GM19397 (cell line): ENCODE measurements around the gene PCGF1.

Experiments used
- ATAC-seq: cut with Tn5 transposase; IDR thresholded peaks from one replicate; pipeline ENCODE4 v1.9.1; 2021; ENCODE audit warnings: mild to moderate bottlenecking, moderate library complexity; ENCODE audit not compliant: unreplicated experiment

PCGF1 gene

DNA sequence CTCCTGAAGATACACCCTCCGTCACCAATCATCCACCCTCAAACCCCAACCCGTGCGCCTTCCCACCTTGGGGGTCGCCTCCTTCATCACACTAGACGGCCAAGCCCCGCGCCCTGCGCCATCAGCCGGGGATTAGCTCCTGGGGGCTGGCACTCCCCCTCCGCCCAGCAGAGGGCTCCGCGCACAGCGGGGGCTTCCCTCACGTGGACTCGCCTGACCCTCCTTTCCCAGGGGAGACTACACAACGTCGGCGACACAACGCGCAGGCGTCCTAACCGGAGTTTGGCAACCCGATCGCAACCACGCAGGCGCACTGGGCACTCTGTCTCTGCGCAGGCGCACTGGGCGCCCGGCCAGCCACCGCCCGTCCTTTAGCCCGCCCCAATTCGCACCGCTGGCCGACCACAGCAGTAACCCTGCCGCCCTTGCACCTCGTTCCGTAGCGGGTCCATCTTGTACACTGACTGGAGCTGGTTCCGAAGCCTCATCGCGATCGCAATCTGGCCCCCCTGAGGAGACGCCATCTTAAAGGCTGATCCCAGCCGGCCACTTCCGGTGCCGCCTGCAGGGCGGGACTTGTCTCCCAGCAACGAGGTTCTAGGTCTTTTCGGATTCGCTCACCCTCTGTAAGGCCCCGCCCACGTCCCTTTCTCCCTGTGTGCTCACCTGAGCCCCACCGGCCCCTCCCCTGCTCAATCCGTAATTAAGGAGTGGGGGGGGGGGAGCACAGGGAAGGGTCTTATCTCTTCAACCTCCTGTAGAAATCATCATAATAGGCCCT lies at the start of gene PCGF1:
TSS of gene PCGF1 (minus strand) at position 551 of the 781 bp plus-strand sequence. CDS start at position 524, 27 bp downstream.
- ATAC-seq, result peak; percentile 81

DNA sequence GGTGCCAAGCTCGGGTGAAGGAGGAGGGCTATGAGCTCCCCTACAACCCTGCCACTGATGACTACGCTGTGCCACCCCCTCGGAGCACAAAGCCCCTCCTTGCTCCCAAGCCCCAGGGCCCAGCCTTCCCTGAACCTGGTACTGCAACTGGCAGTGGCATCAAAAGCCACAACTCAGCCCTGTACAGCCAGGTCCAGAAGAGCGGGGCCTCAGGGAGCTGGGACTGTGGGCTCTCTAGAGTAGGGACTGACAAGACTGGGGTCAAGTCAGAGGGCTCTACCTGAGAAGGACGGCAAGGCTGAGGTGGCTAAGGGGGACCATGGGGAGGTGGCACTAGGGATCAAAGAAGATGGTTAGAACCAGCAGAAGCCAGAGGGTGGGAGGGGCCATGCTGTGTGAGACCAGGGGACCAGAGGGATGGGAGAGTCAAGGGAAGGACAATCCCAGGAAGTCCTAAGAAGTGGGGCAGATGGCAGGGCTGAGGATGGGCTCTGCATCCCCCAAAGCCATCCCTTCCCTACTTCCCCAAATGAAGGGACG lies 49.4 kb upstream of the PCGF1 start:
- ATAC-seq, result no peak

DNA sequence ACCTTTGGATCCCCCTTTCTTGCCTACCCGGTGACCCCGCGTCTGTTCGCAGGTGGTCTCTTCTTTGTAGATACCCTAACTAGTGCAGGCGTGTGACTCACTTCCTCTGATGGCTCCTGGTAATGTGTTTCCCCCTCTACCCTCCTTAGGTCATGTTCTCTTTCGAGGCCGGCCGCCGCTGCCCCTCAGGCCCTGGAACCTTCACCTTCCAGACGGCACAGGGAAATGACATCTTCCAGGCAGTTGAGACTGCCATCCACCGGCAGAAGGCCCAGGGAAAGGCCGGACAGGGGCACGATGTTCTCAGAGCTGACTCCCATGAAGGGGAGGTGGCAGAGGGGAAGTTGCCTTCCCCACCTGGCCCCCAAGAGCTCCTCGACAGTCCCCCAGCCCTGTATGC lies 48.7 kb upstream of the PCGF1 start:
- no peak for ATAC-seq

DNA sequence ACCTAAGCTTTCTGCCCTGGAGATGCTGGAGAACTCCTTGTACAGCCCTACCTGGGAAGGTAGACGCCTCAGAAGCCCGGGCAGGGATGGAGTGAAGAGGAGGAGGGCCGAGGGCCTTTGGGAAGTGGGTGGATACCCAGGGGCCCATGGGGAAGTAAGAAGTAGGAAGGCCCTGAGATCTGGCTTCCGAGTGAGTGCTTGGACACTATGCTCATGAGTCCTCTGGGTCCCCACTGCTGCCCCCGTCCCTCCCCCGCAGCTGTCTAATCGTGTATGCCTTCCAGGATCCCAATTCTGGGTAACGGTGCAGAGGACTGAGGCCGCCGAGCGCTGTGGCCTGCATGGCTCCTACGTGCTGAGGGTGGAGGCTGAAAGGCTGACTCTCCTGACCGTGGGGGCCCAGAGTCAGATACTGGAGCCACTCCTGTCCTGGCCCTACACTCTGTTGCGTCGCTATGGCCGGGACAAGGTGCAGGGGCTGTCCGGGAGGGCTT lies 48.2 kb upstream of the PCGF1 start:
- no peak for ATAC-seq

DNA sequence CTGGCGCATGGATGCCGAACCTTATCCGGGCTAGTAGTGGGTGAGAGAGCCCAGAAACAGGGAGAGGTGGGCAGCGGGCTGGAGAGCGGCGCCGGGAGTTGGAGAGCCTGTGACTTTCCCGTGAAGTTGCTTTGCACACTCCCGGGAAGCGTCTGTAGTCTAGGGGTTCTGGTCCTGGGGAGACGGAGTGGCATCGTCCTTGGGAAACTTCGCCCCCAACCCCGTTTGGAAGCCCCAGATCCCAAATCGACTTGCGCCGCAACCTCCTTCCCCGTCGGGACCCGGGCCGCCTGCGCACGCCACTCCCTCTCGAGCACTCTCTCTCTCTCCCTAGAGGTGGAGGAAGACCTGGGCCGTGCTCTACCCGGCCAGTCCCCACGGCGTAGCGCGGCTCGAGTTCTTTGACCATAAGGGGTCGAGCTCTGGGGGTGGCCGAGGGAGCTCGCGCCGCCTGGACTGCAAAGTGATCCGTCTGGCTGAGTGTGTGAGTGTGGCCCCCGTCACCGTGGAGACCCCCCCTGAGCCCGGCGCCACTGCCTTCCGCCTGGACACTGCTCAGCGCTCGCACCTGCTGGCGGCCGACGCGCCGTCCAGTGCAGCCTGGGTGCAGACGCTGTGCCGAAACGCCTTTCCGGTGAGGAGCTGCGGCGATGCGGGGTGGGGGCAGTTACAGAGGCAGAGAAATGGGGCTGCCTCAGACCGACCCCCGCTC lies 47.5 kb upstream of the PCGF1 start:
- ATAC-seq, result peak; percentile 46

DNA sequence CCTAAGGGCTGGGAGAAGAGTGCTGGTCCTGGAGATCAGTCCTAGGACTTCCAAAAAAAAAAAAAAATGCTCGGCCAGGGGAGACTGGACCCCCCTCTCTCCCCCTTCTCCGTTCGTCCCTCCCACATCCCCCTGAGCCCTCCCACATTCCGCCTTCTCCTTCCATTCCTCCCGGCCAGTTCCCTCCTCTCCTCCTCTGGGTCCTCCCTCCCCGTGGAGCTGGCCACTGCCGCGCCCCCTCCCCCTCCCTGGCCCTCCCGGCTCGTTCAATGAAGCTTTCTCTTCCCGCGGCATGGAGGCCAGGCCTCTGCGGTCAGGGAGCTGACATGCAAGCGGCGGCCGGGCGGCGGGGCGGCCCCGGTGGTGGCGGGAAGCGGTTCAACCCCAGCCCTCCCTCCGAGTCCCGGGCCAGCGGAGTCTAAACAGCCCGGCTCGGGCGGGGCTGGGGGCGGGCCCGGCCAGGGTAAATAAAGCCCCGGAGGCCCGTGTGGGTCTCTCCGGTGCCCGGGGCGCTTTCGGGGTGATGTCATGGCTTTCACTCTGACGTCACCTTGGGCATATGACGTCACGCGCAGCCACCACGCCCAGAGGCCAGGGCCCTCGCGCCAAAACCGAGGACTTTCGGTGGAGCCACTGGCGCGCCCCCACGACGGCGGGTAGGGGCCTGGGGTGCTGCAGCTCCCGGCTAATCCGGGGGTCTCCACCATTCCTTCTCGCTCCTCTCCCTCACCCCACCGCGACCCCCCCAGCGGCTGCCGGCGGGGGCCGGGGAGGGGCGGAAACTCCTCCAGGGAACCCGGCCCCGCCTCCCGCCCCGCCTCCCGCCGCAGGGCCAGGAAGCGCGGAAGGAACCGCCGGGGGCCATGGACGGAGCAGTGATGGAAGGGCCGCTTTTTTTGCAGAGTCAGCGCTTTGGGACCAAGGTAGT lies 46.7 kb upstream of the PCGF1 start, which contains the start of the genes DOK1 and LOXL3:
TSS of gene DOK1 (plus strand) at position 829 of the 928 bp plus-strand sequence. CDS start at position 864, 35 bp downstream.
TSS of gene LOXL3 (minus strand) at position 51 of the 928 bp plus-strand sequence. CDS start 1,308 bp downstream, outside the sequence.
- peak; percentile 54 for ATAC-seq

DNA sequence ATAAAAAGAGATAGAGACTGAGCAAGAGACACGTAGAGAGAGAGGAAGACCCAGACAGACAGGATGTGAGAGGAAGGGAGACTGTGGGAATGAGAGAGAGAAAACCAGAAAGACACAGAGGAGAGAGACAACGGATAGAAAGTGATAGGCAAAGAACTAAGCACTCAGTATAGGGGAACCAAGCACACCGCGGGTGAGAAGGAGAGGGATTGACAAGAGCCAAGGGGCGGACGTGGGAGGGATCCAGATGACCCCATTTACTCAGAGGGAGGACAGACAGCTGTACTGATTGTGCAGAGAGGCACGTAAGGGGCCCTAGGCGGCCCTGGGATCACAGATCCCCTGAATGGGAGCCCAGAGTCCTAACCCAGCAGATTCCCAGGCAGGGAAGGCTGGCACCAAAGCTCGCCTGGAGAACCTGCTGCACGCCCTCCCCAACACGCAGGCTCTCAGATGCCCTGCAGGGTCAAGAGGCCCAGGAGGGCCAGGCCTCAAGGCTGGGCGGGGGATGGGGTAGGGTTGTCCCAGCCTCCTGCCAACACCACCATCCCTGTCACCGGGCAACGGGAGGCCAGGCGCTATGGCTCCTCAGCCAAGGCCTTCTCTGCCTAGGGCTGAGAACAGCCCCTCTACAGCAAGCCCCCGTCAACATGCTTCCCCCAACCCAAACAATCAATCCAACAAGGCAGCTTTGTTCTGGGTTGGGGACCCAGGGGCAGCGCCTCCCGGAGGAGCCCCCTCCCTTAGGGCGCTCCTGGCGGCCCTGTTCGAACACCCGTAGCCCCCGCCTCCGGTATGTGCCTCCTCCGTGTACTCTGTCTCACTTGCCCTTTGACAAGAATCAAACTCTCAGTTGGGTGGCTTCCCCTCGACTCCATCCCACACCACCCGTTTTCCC lies 45.7 kb upstream of the PCGF1 start:
- no peak for ATAC-seq

DNA sequence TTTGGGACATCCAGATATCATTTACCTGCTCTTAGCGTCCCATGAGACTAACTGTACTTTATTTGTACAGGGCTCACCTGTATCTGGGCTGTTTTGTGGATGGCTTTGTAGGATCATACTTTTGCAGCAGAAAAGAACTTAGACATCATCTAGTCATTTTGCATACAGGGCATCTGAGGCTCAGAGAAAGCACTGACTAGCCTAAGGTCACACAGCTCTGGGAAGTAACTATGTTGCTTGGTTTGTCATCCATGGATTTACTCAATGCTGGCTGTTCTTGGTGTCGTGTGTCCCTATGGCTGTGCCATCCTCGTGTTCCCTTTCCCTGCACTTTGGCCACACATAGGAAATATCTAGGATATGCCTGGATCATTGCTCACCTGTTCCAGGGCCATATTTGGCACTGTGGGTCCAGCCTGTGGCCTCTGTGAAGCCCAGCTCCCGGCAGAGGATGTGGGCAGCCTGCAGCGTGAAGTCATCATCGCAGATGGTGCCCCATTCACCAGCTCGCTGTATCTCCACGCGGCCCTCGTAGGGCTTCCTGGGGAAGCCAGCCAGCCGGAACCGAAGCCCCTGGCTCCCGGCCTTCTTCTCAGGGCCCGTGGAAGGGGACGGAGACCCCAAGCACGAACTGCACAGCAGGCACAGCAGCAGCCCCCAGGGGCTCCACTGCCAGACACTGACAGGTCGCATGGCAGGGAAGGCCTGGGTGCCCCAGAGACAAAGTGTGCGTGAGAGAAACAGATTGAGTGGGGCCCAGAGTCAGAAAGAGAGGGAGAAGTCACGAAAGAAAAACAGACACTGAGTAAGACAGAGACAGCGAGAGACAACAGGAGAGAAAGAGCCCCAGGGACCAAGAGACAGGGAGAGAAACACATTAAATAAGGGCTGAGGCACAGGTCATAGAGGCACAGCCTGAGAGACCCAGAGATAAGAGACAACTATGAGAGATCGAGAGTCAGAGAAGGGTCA lies 44.7 kb upstream of the PCGF1 start:
- ATAC-seq, result no peak

DNA sequence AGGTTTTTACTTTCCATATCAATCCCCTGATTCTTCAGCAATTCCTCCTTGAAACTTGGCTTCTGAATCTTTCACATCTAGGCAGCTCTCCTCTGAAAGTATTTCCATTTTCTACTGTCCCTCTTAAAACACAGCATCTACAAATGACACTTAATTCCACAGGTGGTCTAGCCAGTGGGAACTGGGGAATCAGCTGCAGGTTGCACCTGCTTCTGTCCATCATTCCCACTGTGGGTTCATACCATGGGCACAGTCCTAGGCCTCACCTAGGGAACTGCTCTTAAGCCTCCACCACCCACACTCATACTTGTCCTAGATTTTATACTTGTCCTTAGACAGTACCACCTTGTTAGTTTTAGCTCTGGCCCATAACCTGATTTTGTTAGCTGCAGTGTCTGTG lies 44.0 kb upstream of the PCGF1 start:
- no peak for ATAC-seq

DNA sequence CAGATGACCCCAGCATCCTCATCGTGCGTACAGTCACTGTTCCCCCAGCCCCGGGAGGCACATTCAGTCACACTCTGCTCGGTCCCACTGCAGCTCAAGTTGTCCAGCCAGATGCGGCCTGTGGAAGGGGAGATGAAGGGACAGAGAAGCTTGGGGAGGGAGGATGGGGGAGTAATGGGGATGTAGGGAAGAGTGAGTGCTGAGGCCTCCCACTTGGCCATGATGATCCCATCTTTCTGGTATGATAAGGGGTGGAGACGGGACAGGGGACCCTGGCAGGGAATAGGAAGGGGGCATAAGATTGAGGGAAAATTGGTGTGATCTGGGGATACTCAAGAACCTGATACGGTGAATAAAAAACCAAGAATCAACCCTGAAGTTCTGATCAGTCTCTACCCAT lies 42.7 kb upstream of the PCGF1 start:
- ATAC-seq, result no peak

DNA sequence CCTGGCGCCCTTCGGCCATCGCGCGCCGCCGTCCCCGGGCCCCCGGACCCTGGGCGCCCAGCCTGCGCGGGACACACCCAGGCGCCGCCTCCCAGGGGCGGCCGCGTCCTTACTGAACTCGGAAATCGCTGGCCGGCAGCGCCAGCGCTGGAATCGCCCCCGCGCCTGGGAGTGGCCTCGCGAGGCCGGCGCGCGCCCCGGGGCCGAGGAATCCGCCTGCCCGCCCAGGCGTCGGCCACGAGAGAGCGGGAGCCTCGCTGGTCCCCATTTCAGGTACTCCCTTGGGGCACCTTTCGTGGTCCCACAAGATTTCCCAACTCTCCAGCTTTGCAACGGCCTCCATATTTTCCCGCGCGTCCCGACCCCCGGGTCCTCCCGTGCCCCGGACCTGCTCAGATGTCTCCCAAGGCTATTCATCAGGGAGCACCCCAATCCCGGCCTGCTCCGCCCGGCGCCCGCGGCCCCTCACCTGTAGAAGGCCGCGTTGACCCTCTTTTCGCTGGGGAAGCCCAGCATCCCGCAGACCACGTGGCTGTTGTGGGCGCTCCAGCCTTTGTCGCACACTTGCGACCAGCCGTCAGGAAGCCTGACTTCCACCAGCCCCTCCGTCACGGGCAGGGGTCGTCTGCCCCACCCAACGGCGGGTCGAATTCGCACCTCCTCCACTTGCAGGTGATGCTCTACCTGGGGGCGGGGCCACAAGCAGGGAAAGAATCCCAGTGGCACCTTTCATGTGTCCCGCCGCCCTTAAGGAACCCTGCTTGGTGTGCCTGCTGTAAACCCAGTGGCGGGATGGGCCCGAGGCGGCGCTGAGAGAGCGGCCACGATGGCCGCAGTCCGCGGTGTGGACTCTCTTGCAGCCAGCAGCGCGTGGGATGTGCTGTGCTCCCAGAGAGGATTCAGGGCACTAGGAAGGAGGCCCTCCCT lies 41.7 kb upstream of the PCGF1 start:
- ATAC-seq, result no peak

DNA sequence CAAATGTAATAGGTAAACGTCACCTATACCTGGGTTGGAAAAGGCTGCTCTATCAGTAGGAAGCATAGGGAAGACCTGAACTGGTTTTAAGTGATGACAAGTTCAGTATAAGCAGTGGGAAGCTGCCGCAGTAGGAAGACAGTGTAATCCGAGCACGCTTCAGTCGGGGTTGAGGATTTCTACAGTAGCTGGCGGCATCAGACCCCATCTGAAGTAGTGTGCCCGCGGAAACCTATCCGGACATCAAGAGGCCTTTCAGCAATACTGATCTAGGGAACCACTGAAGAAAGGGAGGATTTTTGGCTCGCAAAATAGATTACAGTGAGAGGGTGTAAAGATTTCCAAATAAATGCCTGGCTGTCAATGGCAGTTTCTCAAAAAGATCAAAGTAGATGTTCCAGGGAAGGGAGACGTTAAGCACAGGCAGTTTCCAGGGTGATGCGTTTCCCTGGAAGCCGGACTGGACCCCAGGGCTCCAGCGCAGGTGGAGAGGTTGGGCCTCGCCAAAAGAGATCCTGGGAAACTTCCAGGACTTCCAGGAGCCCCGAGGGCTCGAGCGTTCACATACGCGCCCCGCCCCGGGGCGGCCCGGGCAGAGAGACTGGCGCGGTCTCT lies 40.9 kb upstream of the PCGF1 start:
- no peak for ATAC-seq

DNA sequence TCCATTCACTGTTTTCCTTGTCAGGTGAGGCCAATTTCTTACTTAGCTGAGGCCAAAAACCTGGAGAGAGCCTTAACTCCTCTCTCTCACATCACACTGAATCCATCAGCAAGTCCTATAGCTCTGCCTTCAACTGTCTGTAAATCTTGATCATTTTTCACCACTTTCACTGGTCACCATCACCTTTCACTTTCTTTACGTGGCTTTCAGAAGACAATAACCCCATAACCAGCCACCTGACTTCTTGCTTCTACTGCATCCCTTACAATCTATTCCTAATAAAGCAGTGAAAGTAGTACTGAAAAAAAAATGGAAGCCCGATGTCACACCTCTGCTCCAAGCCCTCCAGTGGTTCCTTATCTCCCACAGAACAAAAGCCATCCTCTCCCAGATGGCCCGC lies 38.5 kb upstream of the PCGF1 start:
- ATAC-seq, result no peak

DNA sequence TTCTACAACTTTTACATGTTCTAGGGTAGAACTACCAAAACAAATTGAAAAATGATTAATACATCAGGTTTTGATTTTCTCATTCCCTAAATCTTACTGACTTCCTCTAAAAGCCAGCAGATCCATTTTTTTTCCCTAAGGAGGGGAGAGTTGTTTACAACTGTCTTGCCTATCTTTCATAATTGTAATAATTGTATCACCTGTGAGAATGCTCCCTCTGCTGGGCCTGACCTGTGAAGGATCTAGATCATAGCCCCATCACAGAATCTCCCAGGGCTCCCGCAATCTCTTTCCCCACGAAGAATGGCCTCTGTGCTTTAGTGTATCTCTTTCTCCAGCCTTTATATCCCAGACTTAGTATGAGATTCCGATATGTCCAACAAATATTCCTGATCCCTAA lies 37.1 kb upstream of the PCGF1 start:
- no peak for ATAC-seq

DNA sequence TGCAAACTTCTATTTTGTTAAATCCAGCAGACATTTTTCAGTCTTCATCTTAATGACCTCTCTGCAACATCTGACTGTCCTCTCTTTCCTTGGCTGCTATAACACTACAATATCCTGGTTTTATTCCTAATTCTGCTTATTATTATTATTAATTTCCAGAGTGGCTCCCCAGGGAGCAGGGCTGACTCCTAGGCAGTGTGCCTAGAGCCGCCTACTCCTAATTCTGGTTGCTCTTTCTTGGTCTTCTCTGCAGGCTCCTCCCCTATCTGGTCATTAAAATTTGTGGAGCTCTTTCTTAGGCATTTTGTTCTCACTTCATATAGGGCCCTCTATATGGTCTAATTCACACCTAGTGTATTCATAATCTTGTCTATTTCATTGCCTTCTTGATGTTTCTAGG lies 35.5 kb upstream of the PCGF1 start:
- no peak for ATAC-seq

DNA sequence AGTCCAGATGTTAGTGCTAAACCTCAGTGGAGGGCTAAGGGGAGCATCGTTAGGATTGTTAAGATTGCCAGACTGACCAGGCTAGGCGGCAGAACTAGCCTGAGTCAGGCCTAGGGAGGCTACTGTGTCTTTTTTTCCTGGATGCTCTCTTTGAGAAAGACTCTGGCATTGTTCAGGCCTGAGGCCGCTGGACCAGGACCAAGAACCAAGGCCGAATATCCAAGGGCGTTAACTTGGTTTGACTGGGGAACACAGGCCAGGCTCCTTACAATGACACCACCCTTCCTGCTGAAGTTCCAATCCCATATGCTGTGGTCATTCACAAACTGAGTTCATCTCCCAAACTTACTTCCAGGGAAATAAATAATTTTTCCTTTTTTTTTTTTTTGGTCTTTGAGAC lies 32.8 kb upstream of the PCGF1 start:
- ATAC-seq, result no peak

DNA sequence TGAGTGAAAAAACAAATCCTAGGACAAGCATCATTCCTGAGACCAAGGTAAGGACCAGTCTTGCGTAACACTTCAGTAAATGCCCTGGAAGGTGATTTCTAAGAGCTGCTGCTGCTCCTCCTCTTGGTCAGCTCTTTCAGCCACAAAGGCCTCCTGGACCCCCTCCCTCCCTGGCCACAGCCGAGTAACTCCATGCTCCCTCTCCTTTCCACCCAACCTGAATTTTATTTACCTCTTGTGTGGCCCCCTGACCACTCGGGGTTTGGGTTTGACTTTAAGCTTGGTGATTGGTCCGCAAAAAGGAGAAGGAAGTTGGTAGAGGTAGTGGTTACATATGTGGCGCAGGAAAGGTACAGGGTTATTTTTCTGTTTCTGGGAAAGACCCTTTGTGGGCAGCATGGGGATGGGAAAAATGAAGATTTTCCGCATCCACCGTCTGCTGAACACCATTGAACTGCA lies 31.4 kb upstream of the PCGF1 start:
- ATAC-seq, result no peak
